Cerebellar nuclear complex (tissue), 1 donor: Measurements from ENCODE around the gene FNDC1.

ENCODE experiments used
- DNase-seq, 2 experiments: peaks; one replicate each; lab custom pipeline; 2025; lab: John Stamatoyannopoulos, UW

FNDC1 gene

DNA sequence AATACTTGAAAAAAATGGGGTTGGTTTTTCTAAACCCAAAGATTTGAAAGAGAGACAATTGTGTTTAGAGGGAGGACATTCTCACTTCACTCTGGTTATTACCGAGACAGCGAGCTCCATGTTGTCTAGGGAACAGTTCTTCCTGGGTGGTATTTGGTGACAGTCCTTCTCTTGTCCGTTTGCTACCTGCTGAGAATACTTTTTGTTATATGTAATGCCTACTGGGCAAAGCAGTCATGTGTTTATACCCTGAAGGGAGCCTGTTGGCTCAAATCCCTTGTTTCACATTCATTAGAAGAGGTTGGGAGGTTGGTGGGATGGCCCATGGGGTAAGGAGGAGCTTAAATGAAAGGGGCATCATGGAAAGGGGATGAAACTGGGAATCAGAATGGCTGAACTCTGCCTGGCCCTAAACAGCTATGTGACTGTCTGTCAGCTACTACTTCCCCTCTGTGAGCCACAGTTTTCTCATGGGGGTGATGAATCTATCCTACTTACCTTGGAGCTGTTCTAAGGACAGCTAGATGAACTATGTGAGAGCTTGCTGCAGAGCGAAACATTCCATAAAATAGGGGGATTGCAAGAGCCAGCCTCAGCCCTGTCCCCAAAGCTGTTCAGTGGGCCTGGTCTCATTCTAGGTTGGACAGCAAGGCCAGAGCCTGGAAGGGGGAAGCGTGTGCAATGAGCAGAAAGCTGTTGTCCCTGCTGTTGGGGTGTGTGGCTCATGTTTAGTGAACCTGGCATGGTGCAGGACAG, 43.5 kb downstream of the FNDC1 start:
- DNase-seq: no peak

DNA sequence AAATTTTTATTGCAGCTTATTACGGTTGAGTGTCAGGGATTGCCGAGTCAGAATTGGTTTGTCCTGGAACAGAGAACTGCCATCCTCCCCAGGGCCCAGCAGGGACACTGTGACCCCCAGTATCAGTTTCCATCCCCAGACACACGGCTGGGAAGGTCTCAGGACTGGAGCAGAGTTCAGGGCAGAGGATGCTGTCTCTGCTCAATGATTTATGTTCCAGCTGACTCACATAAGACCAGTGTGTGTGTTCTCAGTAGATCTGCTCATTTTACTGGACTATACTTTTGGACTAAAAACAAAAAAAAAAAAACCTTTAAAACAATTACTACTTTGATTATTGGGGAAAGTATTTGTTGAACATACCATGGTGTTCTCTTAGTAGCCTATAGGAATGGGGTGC, 44.2 kb downstream of the FNDC1 start:
- no peak for DNase-seq

DNA sequence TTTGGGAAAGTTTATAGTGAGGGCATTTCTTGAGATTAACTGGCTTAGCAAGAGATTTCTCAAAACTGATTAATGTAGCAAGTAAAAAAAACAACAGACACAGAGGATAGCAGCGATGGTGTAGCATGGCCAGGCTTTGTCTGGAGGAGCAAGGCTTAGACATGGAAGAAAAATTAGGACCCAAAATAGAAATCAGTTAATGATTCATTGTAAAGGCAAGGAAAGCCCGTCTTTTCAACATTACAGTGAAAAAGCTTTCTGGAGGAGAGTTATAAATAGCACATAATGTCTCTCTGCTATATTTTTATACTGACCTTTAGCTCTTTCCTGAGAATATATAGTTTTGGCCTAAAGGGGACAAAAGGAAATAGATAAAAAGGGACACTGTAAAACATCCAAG, 45.1 kb downstream of the FNDC1 start:
- no peak for DNase-seq

DNA sequence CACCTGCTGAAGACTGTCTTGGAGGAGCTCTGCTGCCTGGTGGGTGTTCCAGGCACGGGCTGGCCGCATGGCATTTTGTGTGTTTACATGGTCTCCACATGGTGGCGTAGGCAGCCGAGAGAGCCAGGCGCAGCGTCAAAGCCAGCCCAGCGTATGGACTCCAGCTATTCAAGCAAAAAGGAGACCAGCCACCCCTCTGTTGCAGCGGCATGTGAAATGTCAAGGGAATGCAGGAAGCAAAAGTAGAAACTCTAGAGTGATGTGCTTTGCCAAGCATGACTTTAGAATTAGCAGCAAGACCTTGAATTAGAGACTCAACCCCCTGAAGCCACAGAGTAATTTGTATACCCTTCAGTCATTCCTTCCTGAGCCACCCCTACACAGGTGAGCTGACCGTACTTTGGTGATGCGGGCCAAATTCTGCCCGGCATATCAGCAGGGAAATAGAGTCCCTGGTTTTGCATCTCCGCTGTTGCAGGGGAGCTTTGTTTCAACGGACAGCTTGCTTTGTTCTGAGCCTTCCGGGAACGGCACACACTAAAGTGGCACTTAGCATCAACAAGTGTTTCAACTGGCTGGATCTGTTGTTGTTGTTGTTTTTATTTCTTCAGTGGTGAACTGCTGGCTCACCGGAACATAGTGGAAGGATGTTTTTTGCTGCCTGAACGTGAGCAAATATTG, 48.5 kb downstream of the FNDC1 start:
- no peak for DNase-seq

DNA sequence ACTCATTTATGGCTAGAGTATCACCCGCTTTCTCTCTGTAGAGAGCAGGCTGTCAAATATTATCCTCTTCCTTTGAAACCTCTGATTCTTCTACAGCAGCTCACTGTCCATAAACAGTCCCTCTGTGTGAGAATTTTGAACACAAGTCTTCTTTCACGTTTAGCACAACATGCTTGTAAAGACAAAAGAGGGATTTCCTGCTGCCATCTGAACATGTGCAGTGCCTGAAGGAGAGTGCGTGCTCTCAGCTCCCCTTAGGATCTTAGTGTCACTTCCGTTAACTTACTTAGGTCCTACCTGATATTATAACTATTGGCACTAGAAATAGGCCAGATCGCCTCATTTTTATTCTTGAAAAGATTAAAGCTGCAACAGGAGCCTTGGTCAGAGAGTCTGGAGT, 50.9 kb downstream of the FNDC1 start:
- DNase-seq: no peak

DNA sequence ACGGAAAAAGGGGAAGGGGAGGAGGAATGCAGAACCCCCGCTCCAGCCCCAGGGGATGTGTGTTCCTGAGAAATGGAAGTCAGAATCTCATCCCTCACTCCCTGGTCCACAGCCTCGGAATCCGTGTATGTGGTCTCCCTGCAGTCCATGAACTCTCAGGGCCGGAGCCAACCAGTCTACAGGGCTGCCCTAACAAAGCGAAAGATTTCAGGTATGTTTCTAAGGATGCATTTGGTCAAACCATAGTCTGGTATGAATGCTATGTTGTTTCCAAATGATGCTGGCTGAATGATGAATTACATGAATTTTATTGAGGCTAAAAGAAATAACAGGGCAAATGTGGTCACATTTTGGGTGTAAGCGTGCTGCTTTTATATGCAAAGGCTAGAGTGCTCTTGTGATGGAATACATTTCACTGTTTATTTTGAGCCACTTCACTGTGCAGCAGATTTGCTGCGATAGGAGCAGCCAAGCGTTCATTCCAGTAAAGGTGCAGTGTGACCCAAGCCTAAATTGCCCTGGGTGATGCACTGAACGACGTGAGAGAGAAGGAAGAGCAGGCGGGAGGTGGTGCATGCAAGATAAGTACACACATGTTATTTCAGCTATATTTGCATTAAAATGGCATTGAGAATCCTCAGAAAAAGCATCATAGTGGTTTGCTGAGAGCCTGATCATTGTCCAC, 52.4 kb downstream of the FNDC1 start:
- DNase-seq: no peak

DNA sequence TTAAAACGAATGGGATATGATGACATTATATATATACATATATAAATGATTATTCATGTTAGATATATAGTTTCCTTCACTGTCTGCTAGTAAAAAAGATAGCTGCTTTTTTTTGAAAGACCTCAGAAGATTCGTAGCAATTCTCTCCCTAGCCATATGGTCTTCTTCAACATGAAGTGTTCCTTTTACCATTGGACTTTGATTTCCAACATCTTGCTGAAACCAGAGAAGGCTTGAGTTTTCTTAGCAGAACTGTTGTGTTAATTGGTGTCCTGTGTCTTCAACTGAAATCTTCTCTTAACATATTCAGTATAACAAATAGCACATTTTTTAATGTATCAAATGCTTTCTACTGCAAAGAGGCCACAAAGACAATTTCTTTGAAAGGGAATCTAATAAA, 55.3 kb downstream of the FNDC1 start:
- no peak for DNase-seq

DNA sequence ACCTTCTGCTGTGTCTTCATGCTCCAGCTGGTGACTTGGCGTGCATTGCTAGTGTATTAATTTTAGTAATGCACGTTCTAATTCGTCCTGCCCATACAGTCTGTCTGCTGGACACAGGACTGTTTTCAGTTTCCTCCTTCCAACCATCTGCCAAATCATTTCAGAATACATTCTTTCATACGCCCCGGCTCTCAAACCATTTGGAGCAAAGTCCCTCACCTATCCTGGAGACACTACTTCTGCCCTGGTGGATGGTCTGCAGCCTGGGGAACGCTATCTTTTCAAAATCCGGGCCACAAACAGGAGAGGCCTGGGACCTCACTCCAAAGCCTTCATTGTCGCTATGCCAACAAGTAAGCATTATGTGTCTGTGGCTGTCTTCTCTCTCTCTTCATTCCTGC, 60.5 kb downstream of the FNDC1 start:
- DNase-seq: no peak

DNA sequence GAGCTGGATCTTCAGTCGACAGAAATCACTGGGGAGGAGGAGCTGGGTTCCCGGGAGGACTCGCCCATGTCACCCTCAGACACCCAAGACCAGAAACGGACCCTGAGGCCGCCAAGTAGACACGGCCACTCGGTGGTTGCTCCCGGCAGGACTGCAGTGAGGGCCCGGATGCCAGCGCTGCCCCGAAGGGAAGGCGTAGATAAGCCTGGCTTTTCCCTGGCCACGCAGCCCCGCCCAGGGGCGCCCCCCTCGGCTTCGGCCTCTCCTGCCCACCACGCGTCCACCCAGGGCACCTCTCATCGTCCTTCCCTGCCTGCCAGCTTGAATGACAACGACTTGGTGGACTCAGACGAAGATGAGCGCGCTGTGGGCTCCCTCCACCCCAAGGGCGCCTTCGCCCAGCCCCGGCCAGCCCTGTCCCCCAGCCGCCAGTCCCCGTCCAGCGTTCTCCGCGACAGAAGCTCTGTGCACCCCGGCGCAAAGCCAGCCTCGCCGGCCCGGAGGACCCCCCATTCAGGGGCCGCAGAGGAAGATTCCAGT, 63.0 kb downstream of the FNDC1 start:
- DNase-seq: no peak

DNA sequence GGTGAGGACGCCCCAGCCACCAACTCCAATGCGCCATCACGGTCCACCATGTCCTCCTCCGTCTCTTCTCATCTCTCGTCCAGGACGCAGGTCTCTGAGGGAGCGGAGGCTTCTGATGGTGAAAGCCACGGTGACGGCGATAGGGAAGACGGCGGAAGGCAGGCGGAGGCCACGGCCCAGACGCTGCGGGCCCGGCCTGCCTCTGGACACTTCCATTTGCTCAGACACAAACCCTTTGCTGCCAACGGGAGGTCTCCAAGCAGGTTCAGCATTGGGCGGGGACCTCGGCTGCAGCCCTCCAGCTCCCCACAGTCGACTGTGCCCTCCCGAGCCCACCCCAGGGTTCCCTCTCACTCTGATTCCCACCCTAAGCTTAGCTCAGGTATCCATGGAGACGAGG, 63.6 kb downstream of the FNDC1 start:
- DNase-seq: no peak

DNA sequence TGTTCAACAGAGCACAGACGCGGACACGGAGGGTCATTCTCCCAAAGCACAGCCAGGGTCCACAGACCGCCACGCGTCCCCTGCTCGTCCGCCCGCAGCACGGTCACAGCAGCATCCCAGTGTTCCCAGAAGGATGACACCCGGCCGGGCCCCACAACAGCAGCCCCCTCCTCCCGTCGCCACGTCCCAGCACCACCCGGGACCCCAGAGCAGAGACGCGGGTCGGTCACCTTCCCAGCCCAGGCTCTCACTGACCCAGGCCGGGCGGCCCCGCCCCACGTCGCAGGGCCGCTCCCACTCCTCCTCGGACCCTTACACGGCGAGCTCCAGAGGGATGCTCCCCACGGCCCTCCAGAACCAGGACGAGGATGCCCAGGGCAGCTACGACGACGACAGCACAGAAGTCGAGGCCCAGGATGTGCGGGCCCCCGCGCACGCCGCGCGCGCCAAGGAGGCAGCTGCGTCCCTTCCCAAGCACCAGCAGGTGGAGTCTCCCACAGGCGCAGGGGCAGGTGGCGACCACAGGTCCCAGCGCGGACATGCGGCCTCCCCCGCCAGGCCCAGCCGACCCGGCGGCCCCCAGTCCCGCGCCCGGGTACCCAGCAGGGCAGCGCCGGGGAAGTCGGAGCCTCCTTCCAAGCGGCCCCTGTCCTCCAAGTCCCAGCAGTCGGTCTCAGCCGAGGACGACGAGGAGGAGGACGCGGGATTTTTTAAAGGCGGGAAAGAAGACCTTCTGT, 64.3 kb downstream of the FNDC1 start:
- DNase-seq: no peak

DNA sequence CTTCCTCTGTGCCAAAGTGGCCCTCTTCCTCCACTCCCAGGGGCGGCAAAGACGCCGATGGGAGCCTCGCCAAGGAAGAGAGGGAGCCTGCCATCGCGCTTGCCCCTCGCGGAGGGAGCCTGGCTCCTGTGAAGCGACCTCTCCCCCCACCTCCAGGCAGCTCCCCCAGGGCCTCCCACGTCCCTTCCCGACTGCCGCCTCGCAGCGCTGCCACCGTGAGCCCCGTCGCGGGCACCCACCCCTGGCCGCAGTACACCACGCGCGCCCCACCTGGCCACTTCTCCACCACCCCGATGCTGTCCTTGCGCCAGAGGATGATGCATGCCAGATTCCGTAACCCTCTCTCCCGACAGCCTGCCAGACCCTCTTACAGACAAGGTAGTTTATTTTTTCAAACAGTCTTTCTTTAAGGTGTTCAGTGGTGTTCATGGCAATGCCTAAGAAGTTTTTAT, 64.9 kb downstream of the FNDC1 start:
- DNase-seq: no peak

DNA sequence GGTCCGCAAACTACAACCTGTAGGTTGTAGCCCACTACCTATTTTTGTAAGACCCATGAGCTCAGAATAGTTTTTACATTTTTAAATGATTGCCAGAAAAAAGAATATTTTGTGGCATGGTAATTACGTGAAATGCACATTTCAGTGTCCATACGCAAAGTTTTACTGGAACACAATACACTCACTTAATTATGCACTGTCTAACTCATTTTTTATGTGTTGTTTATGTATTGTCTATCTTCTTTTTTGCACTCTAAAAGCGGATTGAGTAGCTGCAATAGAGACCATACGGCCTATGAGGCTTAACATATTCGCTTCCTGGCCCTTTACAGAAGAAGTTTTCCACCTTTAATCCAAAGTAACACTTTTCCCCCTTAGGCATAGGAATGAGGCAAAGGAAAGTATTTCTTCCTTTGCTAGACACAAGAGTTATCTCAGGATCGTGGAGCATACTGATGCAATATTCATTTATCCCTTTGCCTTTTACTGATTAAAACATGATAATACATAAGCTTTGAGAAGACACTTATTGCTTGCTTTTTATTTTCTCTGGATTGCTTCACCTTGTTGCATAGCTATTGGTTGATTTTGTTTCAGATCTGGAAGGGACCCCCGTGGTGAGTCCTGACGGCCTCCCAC, 69.8 kb downstream of the FNDC1 start:
- DNase-seq: no peak

DNA sequence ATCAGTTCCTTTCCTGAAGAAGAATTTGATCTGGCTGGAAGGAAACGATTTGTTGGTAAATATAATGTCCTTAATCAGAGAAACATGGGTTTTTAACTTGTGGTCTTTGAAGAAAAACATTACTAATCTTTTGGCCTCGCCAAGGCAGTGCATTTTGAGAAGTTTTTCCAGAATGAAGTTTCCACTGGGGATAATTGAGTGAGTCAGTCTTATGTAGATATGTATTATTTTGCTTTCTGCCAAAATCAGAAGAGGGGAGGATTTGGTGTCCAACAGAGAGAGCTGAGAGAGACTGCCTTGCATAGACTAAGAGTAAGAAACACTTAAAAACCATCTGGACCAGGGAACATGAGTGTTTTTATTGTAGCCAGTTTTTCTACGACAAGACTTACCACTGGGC, 79.9 kb downstream of the FNDC1 start:
- DNase-seq: no peak

DNA sequence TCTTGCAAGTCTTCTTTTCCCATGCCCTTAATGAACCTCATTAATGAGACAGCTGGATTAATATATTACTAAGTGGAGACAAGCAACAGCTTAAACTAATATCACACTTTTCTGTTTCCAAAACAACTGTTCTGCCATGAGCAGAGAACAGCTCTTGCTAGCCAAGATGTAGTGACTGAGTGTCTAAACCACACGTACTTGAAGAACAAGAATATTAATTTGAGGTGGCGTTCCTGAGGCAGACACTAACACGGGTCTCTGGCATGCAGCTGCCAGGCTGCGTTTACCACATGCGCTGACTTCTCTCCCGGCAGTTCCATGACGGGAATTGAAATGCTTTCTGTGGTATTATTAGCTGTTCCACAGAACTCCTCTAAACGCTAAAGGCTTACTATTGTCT, 80.6 kb downstream of the FNDC1 start:
- DNase-seq: no peak

DNA sequence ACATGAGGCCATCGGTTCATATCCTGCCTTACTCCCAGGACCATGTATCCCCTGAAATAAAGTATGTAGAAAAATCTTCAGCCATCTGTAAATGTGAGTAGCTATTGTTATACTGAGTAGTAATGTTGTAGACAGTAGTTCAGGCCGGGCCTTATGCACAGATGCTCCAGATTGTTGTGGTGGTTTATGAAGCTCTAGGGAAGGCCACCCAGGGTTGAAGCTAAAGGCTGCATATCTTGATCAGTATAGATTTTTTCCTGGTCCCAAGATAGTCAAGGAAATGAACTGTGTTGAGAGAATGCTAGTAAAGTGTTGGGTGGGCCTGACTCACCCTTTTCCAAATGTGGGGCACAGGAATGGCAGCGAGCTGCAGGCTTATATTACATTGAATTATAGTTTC, 81.4 kb downstream of the FNDC1 start:
- DNase-seq: no peak

DNA sequence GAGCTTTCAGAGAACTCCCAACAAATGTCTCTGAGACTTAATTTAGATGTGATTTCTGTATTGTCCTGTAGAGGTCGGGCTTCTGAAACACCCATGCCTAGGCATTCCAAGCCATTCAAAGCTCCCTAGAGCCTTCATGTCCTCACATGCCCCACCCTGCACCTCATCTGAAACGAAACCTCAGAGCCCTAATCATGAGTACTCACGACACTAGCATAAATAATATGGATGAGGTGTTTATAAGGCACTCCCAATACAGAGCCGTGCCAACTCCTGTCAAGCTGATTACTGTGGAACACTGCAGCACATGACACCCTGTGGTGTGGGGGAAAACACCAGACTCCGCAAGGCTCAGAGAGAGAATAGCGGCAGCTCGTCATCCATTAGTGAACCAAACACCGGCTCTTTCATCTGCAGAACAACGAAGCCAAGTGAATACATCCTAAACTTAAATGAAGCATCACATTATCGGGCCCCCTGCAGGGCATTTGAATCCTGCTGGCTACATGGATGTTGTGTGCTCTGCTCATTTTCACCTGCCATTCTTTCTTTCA, 83.8 kb downstream of the FNDC1 start:
- DNase-seq: no peak

DNA sequence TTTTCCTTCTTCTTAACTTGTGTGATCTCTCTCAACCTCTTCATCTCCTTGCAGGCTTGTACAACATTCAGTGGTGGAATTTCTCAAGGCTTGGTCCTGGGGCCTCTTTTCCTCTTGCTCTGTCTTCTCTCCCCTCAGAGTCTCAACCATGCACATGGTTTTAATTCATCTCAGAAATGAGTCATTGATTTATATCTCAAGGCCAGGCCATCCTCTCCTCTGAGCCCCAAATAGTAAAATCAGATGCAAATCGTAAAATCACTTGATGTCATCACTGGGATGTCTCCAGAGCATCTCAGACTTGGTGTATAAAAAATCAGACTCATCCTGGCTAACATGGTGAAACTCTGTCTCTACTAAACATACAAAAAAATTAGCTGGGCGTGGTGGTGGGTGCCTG, 85.0 kb downstream of the FNDC1 start:
- DNase-seq: no peak

DNA sequence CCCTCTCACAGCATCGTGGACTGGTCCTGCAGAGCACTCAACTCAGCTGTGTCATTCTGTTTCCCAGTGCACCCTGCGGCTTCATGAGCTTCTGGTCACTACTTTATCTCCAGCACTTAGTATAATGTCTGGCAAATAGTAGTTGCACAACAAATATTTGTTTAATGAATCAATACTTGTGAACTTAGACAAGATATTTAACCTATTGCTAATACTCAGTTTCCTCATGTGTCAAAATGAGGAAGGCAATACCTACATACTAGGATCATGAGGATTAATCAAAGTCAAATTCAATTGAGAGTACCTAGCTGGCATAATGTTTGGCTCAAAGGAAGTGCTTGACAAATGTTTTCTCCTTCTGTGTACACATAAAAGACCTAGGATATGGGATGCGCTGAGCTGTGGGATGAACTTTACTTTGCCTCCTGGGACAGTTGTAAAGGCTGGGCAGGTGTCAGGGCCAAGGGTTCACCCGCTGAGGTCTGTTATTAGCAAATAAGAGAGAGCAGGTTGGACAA, 86.3 kb downstream of the FNDC1 start:
- no peak for DNase-seq

DNA sequence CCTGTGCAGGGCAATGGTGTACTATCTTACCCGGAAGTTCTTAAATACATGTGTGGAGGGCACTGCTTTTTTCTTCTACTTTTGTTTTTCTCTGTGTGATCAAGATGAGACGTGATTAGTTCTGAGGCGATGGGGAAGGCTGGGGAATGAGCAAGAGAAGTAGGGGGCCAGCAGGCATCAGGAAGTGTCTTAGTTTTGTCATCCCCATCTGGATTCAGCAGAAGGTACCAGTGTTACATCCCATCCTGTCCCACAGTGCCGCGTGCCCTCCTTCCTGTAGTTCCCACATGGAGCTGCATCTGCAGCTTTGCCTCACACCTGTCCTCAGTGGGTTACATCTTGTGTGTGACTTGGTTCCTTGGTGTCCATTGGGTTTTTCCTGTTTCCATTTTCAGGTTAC, 86.9 kb downstream of the FNDC1 start:
- no peak for DNase-seq

DNA sequence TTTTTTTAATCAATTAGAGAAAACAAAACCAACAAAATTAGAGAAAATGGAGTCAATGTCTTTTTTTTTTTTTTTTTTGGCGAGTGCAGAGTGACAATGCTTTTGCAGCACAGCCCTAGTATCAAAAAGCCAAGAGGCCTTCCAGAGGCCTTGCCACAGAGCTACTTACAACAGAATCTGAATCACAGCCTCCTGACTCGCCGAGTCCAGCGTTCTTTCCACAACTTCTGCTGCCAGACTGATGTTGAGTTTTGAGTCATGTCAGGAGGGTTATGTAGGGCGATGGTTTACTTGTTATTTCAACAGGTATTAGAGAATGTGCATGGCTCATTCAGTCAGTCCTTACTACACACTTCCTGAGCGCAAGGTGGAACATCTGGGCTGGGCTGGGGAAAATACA, 88.6 kb downstream of the FNDC1 start:
- DNase-seq: no peak
